Measurements from ENCODE around the gene SNRNP200.

GRCh38 chr2:96325884-96326255 lies 20.5 kb upstream of the SNRNP200 start:
- peak in 1 of 2 donors; percentile 48 for TF ChIP-seq POLR2AphosphoS5 (IDR thresholded peaks at IDR 0.05)
- no peak for TF ChIP-seq CTCF (IDR thresholded peaks at IDR 0.05)
- TF ChIP-seq POLR2A (IDR thresholded peaks at IDR 0.05), result peak in 2 of 4 donors; percentile 23 to 54
- TF ChIP-seq EP300 (IDR thresholded peaks at IDR 0.05), result no peak
